T-helper 1 cell treated with Interleukin-12 subunit alpha and Interleukin-12 subunit beta and Interleukin-4 antibody, amounts not matched to agents 30 μg/mL and 1 μg/mL, for 36 hours (primary cell): ENCODE data around the gene WDFY4.

Source experiments
- H3K27ac Mint-ChIP-seq: one replicate; pipeline ENCODE4 v1.8.0; 2021; ENCODE audit warnings: mild to moderate bottlenecking, mixed read lengths
- H3K27me3 Mint-ChIP-seq: one replicate; pipeline ENCODE4 v1.8.0; 2021; ENCODE audit warnings: low read depth, mixed read lengths
- H3K36me3 Mint-ChIP-seq: one replicate; pipeline ENCODE4 v1.8.0; 2021; ENCODE audit warnings: low read depth, mixed read lengths
- H3K4me1 Mint-ChIP-seq: one replicate; pipeline ENCODE4 v1.8.0; 2021; ENCODE audit warnings: low read depth, mixed read lengths
- H3K4me3 Mint-ChIP-seq: one replicate; pipeline ENCODE4 v1.8.0; 2021; ENCODE audit warnings: mild to moderate bottlenecking, moderate library complexity, mixed read lengths
- H3K9me3 Mint-ChIP-seq: one replicate; pipeline ENCODE4 v1.8.0; 2021; ENCODE audit warnings: mixed read lengths

The WDFY4 gene

DNA sequence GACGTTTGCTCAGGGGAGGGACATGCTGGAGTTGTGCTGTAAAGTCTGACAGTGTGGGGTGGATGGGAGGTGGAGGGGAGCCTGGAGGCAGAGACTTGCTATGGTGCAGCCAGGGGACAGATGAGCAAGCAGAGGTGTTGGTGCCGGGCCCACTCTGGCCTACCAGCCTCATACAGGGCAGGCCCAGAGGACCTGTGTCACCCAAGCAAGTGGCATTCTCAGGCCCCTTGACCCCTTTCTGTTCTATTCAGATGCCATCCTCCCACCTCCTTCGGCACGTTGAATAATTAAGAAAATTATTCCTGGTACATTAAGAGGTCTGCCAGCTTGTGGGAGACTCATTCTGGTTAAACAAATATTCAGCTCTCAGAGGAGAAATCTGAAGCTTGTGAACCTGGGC, 8.5 kb downstream of the WDFY4 start:
- Mint-ChIP-seq H3K9me3 (no peaks in the 10 kb centered on the region), H3K4me1 (no peaks in the 10 kb centered on the region), H3K27ac (no peak overlapping the region), H3K27me3 (no peaks in the 10 kb centered on the region), H3K4me3 (no peak overlapping the region), H3K36me3 (no peaks in the 10 kb centered on the region)

DNA sequence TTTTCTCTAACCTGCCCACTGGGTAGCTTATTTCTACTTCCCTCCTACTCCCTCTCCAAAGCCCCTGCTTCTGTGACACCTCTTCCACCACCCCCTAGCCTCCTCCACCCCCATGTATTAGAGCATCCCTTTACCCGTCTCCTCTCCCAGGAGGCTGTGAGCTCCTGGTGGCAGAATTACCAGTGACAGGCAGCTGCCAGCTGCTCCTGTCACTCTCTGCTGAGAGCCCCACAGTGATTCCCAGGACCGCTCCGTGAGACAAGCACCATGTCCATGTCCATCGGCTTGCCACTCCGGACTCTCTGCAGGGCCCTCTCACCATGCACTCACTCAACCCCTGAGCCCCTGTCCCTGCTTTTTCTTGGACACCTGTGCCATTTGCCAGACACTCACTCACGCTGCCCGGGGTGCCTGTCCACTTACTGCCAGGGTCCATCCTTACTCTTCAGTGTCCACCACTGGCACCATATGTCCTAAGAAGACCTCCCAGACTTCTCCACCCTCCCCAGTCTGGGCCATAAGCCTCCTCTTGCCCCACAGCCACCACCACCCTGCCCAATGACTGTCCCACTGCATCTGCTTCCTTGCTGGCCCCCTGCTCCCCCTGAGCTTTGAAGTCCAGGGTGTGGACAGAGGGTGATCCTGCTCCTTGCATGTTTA, 9.8 kb downstream of the WDFY4 start:
- Mint-ChIP-seq H3K9me3 (no peaks in the 10 kb centered on the region), H3K27ac (no peak overlapping the region), H3K4me3 (no peak overlapping the region), H3K36me3 (no peaks in the 10 kb centered on the region), H3K27me3 (no peaks in the 10 kb centered on the region), H3K4me1 (no peaks in the 10 kb centered on the region)

- no peaks in the 10 kb centered on the region for H3K36me3 Mint-ChIP-seq
Observed at GRCh38 chr10:48695636-48696534, 11.2 kb downstream of the WDFY4 start.

GRCh38 chr10:48696535-48696873, 11.8 kb downstream of the WDFY4 start:
- Mint-ChIP-seq H3K36me3 (no peaks in the 10 kb centered on the region), H3K4me3 (no peak overlapping the region), H3K27ac (no peak overlapping the region), H3K27me3 (no peaks in the 10 kb centered on the region), H3K9me3 (no peaks in the 10 kb centered on the region), H3K4me1 (no peaks in the 10 kb centered on the region)

More at GRCh38 chr10:48695636-48696534, 11.2 kb downstream of the WDFY4 start:
- Mint-ChIP-seq H3K27me3 (no peaks in the 10 kb centered on the region), H3K4me1 (no peaks in the 10 kb centered on the region), H3K4me3 (no peak overlapping the region), H3K27ac (no peak overlapping the region), H3K9me3 (no peaks in the 10 kb centered on the region)

- H3K4me1 Mint-ChIP-seq: no peaks in the 10 kb centered on the region
- no peaks in the 10 kb centered on the region for H3K36me3 Mint-ChIP-seq
- H3K27me3 Mint-ChIP-seq: no peaks in the 10 kb centered on the region
- H3K9me3 Mint-ChIP-seq: no peaks in the 10 kb centered on the region
- no peak overlapping the region for H3K4me3 Mint-ChIP-seq
- no peak overlapping the region for H3K27ac Mint-ChIP-seq
Observed at GRCh38 chr10:48697091-48697490, 12.4 kb downstream of the WDFY4 start.

DNA sequence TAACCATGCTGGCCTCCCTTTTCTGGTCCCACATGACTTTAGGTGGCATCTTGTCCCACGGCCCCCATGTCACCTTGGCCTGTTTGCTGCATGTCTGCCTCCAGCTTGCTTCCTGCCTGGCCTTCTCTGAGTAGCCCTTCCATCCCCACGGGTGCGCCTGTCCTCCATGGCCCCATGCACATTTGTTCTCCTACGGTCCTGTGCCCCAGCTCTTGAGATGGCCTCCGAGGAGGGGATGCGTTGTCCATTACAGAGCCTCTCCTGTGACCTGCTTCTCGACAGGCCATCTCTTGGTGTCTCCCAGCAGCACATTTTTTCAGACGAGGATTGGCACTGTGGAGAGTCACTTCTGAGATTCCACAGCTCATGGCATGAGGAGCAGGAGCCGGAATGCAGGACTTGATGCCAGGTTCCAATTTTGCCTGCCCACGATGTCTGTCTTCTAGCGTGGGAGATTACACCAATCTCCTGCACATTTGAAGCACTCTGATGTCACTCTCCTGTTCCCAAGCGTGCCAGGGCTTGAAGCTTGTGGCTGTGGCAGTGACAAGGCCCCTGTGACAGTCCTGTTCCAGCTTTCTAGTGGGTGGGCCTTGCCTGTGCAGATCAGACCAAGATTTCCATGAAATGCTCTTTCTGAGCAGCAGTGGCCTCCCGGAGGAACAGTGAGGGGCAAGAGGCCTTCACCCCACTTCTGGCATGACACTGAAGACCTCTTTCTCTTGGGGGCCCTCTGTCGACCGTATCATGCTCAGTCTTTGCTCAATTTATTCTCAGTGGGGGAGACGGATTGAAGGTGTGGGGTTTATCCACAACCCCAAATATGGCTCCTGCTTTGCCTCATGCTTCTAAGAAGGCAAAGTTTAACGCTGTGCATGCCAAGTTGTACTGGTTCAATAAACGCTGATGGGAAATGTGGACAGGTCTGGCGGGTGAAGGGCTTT, 13.4 kb downstream of the WDFY4 start:
- Mint-ChIP-seq H3K4me3 (no peak overlapping the region), H3K36me3 (no peaks in the 10 kb centered on the region), H3K9me3 (no peaks in the 10 kb centered on the region), H3K27ac (no peak overlapping the region), H3K27me3 (no peaks in the 10 kb centered on the region), H3K4me1 (no peaks in the 10 kb centered on the region)

- Mint-ChIP-seq H3K4me1 (no peaks in the 10 kb centered on the region), H3K4me3 (no peak overlapping the region), H3K36me3 (no peaks in the 10 kb centered on the region), H3K27me3 (no peaks in the 10 kb centered on the region), H3K27ac (no peak overlapping the region), H3K9me3 (no peaks in the 10 kb centered on the region)
Observed at GRCh38 chr10:48699011-48699627, 14.4 kb downstream of the WDFY4 start.

DNA sequence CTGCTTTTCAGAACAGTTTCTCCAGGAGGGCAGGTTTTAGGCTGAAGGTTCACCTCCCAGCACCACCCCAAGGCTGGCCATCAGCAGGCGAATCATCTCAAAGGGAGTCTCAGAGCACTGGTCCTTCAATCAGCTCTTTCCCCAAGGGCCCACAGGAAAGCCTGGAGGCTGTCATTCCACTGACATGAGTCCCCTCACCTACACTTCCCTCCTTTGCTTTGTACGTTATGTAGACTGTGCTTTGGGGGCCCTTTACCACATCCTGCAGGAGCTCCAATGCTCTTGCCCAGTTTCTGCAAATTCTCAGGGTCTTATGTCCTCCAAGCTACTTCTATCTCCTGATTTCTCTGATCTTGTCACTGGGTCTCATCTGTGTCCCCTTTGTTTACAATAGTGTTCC, 15.4 kb downstream of the WDFY4 start:
- Mint-ChIP-seq H3K4me3 (no peak overlapping the region), H3K4me1 (no peaks in the 10 kb centered on the region), H3K36me3 (no peaks in the 10 kb centered on the region), H3K27me3 (no peaks in the 10 kb centered on the region), H3K27ac (no peak overlapping the region), H3K9me3 (no peaks in the 10 kb centered on the region)

- no peak overlapping the region for H3K4me3 Mint-ChIP-seq
- H3K4me1 Mint-ChIP-seq: no peaks in the 10 kb centered on the region
- no peaks in the 10 kb centered on the region for H3K27me3 Mint-ChIP-seq
- no peak overlapping the region for H3K27ac Mint-ChIP-seq
- no peaks in the 10 kb centered on the region for H3K9me3 Mint-ChIP-seq
- no peaks in the 10 kb centered on the region for H3K36me3 Mint-ChIP-seq
Observed at GRCh38 chr10:48700493-48700892, 15.8 kb downstream of the WDFY4 start.

DNA sequence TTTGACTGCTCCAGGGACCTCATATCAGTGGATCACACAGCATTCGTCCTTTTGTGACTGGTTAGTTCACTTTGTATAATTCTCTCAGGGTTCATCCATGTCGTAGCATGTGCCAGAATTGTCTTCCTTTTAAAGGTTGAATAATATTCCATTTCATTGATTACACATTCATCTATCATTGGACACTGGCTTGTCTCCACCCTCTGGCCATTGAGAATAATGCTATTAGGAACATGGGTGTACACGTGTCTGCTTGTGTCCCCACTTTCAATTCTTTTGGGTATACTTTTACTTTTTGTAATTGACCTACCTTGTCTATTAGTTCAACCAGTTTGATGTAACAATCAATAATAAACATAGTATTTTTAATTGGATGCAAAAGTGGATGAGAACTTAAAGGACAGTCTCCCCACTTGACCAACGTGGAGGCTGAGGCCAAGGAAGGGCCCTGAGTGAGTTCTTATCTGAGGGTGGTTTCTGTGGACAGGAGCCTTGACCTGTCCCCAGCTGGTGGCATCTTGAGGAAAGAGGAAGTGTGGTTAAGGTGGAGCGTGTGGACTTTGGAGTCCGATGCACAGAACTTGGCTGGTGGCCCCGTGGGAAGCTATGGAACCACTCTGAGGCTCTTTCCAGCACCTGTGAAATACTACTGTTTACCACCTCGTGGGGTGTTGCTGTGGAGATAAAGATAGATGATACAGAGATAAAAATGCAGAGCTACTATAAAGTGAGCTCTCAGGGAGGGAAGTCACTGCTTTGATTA, 16.6 kb downstream of the WDFY4 start:
- Mint-ChIP-seq H3K4me3 (no peak overlapping the region), H3K27me3 (no peaks in the 10 kb centered on the region), H3K9me3 (no peaks in the 10 kb centered on the region), H3K4me1 (no peaks in the 10 kb centered on the region), H3K27ac (no peak overlapping the region), H3K36me3 (no peaks in the 10 kb centered on the region)

GRCh38 chr10:48701941-48702340, 17.3 kb downstream of the WDFY4 start:
- no peaks in the 10 kb centered on the region for H3K9me3 Mint-ChIP-seq
- H3K4me3 Mint-ChIP-seq: no peak overlapping the region
- H3K27me3 Mint-ChIP-seq: no peaks in the 10 kb centered on the region
- H3K4me1 Mint-ChIP-seq: no peaks in the 10 kb centered on the region
- no peaks in the 10 kb centered on the region for H3K36me3 Mint-ChIP-seq
- no peak overlapping the region for H3K27ac Mint-ChIP-seq

- Mint-ChIP-seq H3K9me3 (no peaks in the 10 kb centered on the region), H3K27me3 (peaks cover 4% of the 10 kb centered on the region), H3K4me3 (no peak overlapping the region), H3K36me3 (no peaks in the 10 kb centered on the region), H3K27ac (no peak overlapping the region), H3K4me1 (no peaks in the 10 kb centered on the region)
Observed at GRCh38 chr10:48703531-48704122, 19.0 kb downstream of the WDFY4 start.

DNA sequence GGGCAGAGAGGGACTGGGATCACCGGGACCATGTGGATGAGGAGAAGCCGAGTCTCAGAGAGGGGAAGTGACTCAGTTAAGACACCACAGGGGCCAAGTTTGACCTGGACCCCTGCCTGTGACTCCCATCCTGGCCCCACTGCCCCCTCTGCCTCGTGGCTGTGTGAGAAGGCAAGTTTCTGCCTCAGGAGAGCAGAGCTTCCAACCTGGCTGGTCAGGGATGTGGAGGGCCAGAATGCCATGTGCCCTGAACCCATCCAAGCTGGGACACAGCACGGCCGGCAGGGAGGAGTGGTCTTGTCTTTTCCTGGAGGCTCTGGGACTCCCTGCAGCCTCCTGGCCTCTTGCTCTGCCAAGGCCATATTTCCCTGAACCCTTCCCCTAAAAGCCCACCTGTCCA, 19.5 kb downstream of the WDFY4 start:
- no peaks in the 10 kb centered on the region for H3K9me3 Mint-ChIP-seq
- H3K4me1 Mint-ChIP-seq: no peaks in the 10 kb centered on the region
- H3K27me3 Mint-ChIP-seq: peaks cover 4% of the 10 kb centered on the region
- no peaks in the 10 kb centered on the region for H3K36me3 Mint-ChIP-seq
- H3K27ac Mint-ChIP-seq: no peak overlapping the region
- no peak overlapping the region for H3K4me3 Mint-ChIP-seq
